GM12875 (cell line): ENCODE data around the gene POP4.
"Not testable (repeated sequence)": the region's sequence is repeated elsewhere in the genome, so short reads cannot be mapped to it uniquely, and the experiment has no call there.

Source experiments
- H3K4me3 ChIP-seq: one replicate; pipeline ENCODE4 v1.5.1; 2011; ENCODE audit warnings: low read depth, low read length, control low read depth
- CTCF ChIP-seq: IDR thresholded peaks from 2 replicates; pipeline ENCODE4 v1.5.1; 2011; ENCODE audit warnings: low read depth, mild to moderate bottlenecking, control low read depth, inconsistent platforms, low read length, moderate library complexity, borderline replicate concordance; ENCODE audit not compliant: insufficient read depth

POP4 gene

GRCh38 chr19:29605653-29606419, at the start of gene POP4:
TSS of gene POP4 (plus strand) at chr19:29606283. CDS start at chr19:29606319, 36 bp downstream.
- TF ChIP-seq CTCF, result no peak
- H3K4me3 ChIP-seq, result peak within 1 kb of the TSS; percentile 100

- not testable (repeated sequence) for H3K4me3 ChIP-seq
These were observed 47.0 kb upstream of the POP4 start for GRCh38 chr19:29559110-29559509.

- no peak overlapping the region for H3K4me3 ChIP-seq
- TF ChIP-seq CTCF, result no peak
These were observed 46.3 kb upstream of the POP4 start for GRCh38 chr19:29559743-29560142.

- H3K4me3 ChIP-seq, result no peak overlapping the region
- TF ChIP-seq CTCF, result no peak
These were observed 45.6 kb upstream of the POP4 start for GRCh38 chr19:29560313-29561075.

- H3K4me3 ChIP-seq, result no peak overlapping the region
- TF ChIP-seq CTCF, result no peak
These were observed 44.5 kb upstream of the POP4 start for GRCh38 chr19:29561601-29562000.

- TF ChIP-seq CTCF, result no peak
- H3K4me3 ChIP-seq, result no peak overlapping the region
These were observed 43.5 kb upstream of the POP4 start for GRCh38 chr19:29562299-29563297.

GRCh38 chr19:29563486-29564101, 42.5 kb upstream of the POP4 start:
- H3K4me3 ChIP-seq, result no peak overlapping the region
- no peak for TF ChIP-seq CTCF
